Large intestine (tissue), 3 donors: ENCODE results near the gene ILDR2. TPM values are rescaled to one million over a fixed set of nuclear protein-coding genes. Genes with fewer than 3 reads are reported as not detected.

Experiments used
- DNase-seq, 2 donors: peaks; one replicate each; pipeline versions ENCODE4 v3.0.0 to v3.0.0-alpha.2; 2013
- H3K27ac ChIP-seq: one replicate; pipeline ENCODE4 v1.5.1; 2013; ENCODE audit warnings: low read length
- H3K27me3 ChIP-seq: 2 replicates; pipeline ENCODE4 v1.6.1; 2013; ENCODE audit warnings: low read length; ENCODE audit not compliant: control insufficient read depth, insufficient read depth
- H3K36me3 ChIP-seq: 2 replicates; pipeline ENCODE4 v1.6.1; 2013; ENCODE audit warnings: low read length; ENCODE audit not compliant: control insufficient read depth, insufficient read depth
- H3K4me1 ChIP-seq: one replicate; pipeline ENCODE4 v1.6.1; 2013; ENCODE audit warnings: low read length; ENCODE audit not compliant: control insufficient read depth, insufficient read depth
- H3K4me3 ChIP-seq: one replicate; pipeline ENCODE4 v1.5.1; 2013; ENCODE audit warnings: low read length
- H3K9me3 ChIP-seq: one replicate; pipeline ENCODE4 v1.6.1; 2013; ENCODE audit warnings: mild to moderate bottlenecking, low read depth, low read length, moderate library complexity; ENCODE audit not compliant: control insufficient read depth
- WGBS: methylation state at CpG from one replicate; pipeline ENCODE4 v1.1.5; 2013; ENCODE audit warnings: low lambda C conversion rate; ENCODE audit not compliant: insufficient coverage; 5-methylcytosine and 5-hydroxymethylcytosine counted together
- polyA plus RNA-seq: library from polyadenylated mRNA; unstranded; fragments of 120-200 nt; gene quantifications from one replicate; pipeline ENCODE4 v1.2.1, GENCODE V29; 2013

The ILDR2 gene
- polyA plus RNA-seq, 1 donor, result 1.7 TPM

DNA sequence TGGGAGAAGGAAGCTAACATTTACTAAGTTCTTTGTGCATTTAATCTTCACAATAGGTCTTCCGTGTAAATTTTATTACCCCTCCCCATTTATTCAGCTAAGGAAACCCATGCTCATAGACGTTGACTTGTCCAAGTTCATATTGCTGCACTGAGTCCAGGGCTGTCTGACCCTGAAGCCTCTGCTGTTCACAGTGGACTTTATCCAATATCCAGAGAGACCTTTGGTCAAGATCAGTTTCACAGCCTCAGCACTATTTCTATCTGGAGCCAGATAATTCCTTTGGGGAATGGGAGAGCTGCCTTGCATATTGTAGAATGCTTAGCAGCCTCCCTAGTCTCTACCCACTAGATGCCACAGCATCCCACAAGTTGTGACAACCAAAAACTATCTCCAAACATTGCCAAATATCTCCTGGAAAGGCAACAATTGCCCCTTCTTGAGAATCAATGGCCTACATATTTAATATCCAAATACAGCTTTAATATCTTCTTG is 26.4 kb downstream of the ILDR2 start:
- H3K36me3 ChIP-seq, result no peaks in the 10 kb centered on the region
- no peak overlapping the region for H3K27ac ChIP-seq
- no peaks in the 10 kb centered on the region for H3K9me3 ChIP-seq
- no CpG with 5 or more reads among the region's 2 CpGs for WGBS
- no peaks in the 10 kb centered on the region for H3K4me1 ChIP-seq
- peaks cover 55% of the 10 kb centered on the region for H3K27me3 ChIP-seq
- peak in 1 of 2 donors; percentile 2 for DNase-seq
- H3K4me3 ChIP-seq, result no peak overlapping the region

DNA sequence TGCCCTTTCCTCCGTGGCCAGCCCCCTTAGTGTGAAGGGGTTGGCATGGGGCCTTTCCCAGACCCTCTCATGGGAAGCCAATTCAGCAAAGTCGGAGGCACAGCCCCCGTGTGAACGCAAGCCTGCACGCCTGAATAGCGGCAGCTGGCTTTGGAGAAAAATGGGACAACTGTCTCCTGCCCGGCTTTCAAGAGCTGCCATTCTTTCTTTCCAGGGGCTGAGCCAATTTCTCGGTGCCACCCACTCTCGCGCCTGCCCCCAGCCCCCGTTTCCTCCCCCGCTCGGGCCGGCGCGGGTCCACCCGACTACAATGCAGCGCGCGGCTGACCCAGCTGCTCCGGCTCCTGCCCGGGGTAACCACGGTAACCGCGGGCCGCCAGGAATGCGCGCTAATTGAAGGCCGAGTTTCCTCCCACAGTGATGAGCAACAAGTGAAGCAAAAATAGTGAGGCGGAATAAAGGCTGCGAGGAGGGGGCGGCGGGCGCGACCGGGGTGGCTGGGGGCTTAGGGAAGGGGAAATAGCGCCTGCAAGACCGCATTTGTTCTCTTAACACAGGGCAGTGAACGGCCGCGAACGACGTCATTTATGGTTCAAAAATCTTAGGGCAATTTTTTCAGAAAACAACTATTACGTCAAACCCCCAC is 27.8 kb downstream of the ILDR2 start:
- no peaks in the 10 kb centered on the region for H3K9me3 ChIP-seq
- no peak overlapping the region for H3K4me3 ChIP-seq
- H3K4me1 ChIP-seq, result no peaks in the 10 kb centered on the region
- peak; percentile 18 to 44 for DNase-seq
- H3K27me3 ChIP-seq, result peaks cover 55% of the 10 kb centered on the region
- no peaks in the 10 kb centered on the region for H3K36me3 ChIP-seq
- WGBS, result 10% methylated on average over 5 of the region's 44 CpGs
- no peak overlapping the region for H3K27ac ChIP-seq

DNA sequence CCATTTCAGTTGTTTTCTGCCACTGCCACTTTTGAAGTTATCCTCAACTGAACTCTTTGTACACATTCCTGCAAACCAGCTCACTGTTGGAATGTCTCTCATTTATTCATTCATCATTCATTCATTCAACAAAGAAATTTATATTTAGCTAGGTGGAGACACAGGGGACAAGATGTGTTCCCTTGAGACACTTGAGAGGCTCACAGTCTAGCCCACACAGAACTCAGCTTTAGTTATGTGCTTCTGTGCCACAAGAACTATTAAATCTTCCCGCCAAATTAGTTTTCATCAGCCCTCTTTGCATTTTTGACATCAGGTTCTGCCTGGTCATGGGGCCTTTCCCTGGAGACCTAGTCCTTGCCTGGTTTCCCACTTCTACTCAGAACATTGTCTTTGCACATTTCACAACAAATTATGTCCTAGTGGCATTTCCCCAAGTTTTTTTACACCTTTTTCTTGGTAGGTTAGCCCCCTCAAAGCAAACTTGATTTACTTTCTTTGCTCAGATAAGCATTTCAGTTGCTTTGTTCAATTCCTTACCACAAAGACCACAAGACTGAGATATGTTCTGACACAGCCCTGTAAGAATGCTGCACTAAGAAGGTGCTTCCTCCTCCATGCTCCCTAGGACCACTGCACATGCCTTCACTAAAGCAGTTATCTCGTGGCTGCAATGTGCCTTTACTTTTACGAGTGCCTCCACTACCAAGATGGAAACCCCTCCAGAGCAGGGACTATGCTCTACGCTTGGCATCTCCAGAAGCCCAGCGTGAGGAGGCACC is 31.0 kb downstream of the ILDR2 start:
- Histone ChIP-seq H3K4me1 (no peaks in the 10 kb centered on the region), H3K9me3 (no peaks in the 10 kb centered on the region), H3K27me3 (peaks cover 38% of the 10 kb centered on the region), H3K4me3 (no peak overlapping the region), H3K27ac (no peak overlapping the region), H3K36me3 (no peaks in the 10 kb centered on the region)
- DNase-seq, result no peak
- WGBS, result 100% methylated on average over 1 of the region's 5 CpGs

DNA sequence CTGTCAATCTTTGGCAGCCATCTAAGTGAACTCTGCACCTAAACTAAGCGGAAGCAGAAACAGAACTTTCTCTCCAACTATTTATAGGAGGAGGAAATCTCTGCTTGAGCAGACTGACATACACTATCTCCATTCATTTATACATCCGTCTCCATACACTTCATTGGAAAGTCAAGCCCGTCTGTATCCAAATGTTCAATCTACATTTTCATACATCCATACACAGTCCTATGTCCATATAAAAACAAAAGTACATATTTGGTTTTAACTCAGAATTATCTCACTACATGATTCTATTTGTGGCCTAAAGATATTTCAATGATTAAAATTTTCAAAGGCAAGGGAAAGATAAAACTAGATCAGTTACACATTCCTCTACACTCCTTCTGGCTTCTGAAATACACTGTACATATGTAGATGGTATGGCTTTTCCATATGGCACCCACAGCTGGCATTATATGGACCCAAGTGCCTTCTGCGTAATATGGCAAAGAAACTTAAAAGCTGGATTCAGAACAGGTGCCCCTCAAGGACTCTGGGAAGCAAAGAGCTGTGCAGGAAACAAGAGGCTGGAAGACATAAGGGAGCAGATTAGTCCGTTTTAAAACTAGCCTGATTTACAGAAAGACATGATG is 35.5 kb downstream of the ILDR2 start:
- Histone ChIP-seq H3K4me3 (no peak overlapping the region), H3K27me3 (peaks cover 10% of the 10 kb centered on the region), H3K27ac (no peak overlapping the region), H3K4me1 (no peaks in the 10 kb centered on the region), H3K36me3 (no peaks in the 10 kb centered on the region), H3K9me3 (no peaks in the 10 kb centered on the region)
- DNase-seq, result no peak
- WGBS, result no CpG with 5 or more reads among the region's 5 CpGs

DNA sequence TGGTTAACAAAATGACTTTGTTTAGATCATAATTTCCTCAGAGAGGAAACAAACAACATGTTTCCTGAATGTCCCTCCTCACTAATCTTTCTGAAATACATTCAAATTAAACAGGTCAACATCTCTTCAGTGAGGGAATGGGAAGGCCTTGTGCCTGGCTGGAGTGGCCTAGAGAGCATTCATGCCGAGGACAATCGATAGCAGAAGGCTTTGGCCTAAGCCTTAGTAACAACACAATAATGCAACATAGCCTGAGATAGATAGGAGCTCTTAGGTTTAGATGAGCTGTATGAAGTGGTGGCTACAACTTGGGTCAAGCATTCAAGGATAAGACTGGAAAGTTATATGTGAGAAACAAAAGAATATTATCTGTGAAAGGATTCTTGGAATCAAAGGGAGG is 37.4 kb downstream of the ILDR2 start:
- H3K27me3 ChIP-seq, result peaks cover 14% of the 10 kb centered on the region
- no peaks in the 10 kb centered on the region for H3K36me3 ChIP-seq
- no CpG with 5 or more reads among the region's 2 CpGs for WGBS
- DNase-seq, result no peak
- no peak overlapping the region for H3K27ac ChIP-seq
- H3K4me3 ChIP-seq, result no peak overlapping the region
- no peaks in the 10 kb centered on the region for H3K4me1 ChIP-seq
- H3K9me3 ChIP-seq, result no peaks in the 10 kb centered on the region

DNA sequence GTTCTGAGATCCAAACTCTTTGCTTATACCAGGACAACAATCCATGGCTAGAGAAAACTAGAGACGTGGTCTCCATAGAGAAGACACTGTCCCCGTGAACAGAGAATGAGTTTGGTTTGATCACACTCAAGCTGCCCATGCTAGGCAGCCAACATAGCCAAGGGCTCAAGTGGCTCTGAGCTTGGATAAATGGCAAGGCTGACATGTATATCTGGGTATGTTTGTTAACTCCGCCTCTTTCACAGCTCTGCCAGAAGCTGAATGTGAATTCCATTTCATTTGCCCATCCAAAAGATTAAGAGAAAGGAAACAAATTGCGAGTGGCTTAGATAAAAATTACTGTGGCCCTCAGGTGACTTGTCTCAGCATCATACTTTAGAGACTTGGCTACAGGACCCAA is 38.0 kb downstream of the ILDR2 start:
- Histone ChIP-seq H3K27ac (no peak overlapping the region), H3K27me3 (peaks cover 16% of the 10 kb centered on the region), H3K4me1 (no peaks in the 10 kb centered on the region), H3K36me3 (no peaks in the 10 kb centered on the region), H3K4me3 (no peak overlapping the region), H3K9me3 (no peaks in the 10 kb centered on the region)
- 100% methylated on average over 3 of the region's 4 CpGs for WGBS
- DNase-seq, result no peak

DNA sequence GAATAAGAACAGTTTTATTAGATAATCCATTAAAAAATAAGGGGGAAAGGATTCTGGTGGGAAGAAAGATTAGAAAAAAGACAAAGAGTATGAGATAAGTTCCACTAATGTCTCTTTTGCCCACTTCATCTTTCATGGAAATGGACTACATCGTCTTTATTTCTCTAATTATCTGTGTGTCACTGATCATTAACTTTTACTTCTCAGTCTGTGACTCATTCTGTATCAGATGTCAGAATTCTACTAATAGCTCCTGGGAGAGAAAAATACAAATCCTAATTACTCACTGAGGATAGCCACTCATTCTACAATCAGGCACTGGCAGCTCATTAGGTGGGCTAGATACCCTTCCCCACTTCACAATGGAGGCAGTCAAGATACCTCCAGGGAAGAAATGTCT is 41.7 kb downstream of the ILDR2 start:
- WGBS, result no CpG with 5 or more reads among the region's 1 CpG
- Histone ChIP-seq H3K27ac (no peak overlapping the region), H3K27me3 (peaks cover 31% of the 10 kb centered on the region)

DNA sequence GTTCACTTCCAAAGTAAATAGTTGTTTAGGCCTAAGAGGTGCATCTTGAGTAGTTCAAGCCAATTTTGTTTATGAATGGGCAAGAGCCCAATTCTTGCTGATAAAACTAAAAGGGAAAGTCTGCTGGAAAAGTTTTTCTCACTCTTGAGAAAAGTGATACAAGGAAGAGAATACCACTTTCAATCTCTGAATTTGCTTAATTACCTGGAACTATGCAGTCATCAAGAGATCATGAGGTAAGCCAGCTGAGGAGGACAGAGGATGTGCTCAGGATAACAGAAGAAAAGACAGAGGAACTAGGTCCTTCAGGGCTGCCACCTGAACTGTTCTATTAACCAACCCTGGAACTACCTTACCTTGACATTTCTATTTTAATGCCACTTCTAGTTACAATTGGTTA is 42.2 kb downstream of the ILDR2 start:
- no peaks in the 10 kb centered on the region for H3K9me3 ChIP-seq
- no peak for DNase-seq
- no peak overlapping the region for H3K4me3 ChIP-seq
- peaks cover 33% of the 10 kb centered on the region for H3K27me3 ChIP-seq
- H3K36me3 ChIP-seq, result no peaks in the 10 kb centered on the region
- no peaks in the 10 kb centered on the region for H3K4me1 ChIP-seq
- no peak overlapping the region for H3K27ac ChIP-seq

More for the DNA sequence above, 41.7 kb downstream of the ILDR2 start:
- Histone ChIP-seq H3K36me3 (no peaks in the 10 kb centered on the region), H3K9me3 (no peaks in the 10 kb centered on the region), H3K4me1 (no peaks in the 10 kb centered on the region), H3K4me3 (no peak overlapping the region)
- no peak for DNase-seq

DNA sequence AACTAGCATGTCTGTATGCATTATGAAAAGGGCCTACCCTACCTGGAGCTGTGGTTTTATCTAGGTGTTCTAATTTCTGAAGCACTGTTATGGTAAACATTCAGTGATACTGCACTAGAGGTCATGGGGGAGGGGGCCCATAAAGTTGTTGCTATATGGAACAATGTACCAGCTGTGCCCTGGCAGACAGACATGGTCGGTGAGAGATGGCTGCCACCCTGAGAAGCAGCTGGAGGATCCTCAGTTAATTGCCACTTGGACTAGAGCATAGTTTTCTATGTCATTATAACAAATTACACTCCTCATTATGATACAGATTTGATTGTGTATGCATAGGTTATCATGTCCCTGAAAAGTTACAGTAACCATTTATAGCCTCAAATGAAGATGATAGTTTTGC is 45.4 kb downstream of the ILDR2 start:
- H3K27me3 ChIP-seq, result peaks cover 33% of the 10 kb centered on the region
- no peaks in the 10 kb centered on the region for H3K4me1 ChIP-seq
- H3K27ac ChIP-seq, result no peak overlapping the region
- no CpG with 5 or more reads among the region's 1 CpG for WGBS
- H3K4me3 ChIP-seq, result no peak overlapping the region
- no peaks in the 10 kb centered on the region for H3K9me3 ChIP-seq
- no peak for DNase-seq
- no peaks in the 10 kb centered on the region for H3K36me3 ChIP-seq

DNA sequence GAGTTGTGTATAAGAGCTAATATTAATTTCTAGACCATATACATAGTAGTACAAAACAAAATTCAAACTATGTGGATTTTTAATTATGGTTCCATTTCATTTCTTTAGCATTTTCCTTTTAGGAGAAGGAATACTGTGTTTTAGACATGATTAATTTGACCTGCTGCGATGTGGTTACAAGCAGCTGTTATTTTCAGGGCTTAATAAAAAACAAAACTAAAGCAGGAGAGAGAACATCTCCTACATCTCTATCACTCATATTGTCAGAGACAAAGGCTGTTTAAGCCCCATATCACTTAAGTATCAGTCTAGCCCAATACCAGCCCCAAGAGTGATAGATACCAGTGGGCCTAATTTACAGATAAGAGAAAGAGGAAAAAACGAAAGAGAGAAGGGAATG is 47.6 kb downstream of the ILDR2 start:
- DNase-seq, result no peak
- no peaks in the 10 kb centered on the region for H3K36me3 ChIP-seq
- H3K27me3 ChIP-seq, result peaks cover 26% of the 10 kb centered on the region
- H3K4me1 ChIP-seq, result no peaks in the 10 kb centered on the region
- no peak overlapping the region for H3K4me3 ChIP-seq
- WGBS, result 75% methylated on average over 2 of the region's 2 CpGs
- no peaks in the 10 kb centered on the region for H3K9me3 ChIP-seq
- H3K27ac ChIP-seq, result no peak overlapping the region
